HFF-Myc (cell line): Measurements from ENCODE around the gene CORO2A.

Source experiments
- DNase-seq: peaks from one replicate; pipeline ENCODE4 v3.0.0-alpha.2; 2011; ENCODE audit warnings: low read depth; ENCODE audit errors: extremely low read depth
- H3K4me3 ChIP-seq: replicated peaks from 2 replicates; pipeline ENCODE4 v1.5.1; 2011; ENCODE audit warnings: low read depth, mild to moderate bottlenecking, control low read depth, low read length
- CTCF ChIP-seq: IDR thresholded peaks from 2 replicates; pipeline ENCODE4 v1.5.1; 2012; ENCODE audit warnings: mild to moderate bottlenecking, low read depth, low read length, control low read depth; ENCODE audit errors: missing control alignments

CORO2A gene

GRCh38 chr9:98220911-98221310 is 28.5 kb upstream of the CORO2A start:
- H3K4me3 ChIP-seq = no peak overlapping the region
- no peak for DNase-seq
- TF ChIP-seq CTCF = no peak

GRCh38 chr9:98219794-98220370 is 27.4 kb upstream of the CORO2A start:
- H3K4me3 ChIP-seq = no peak overlapping the region
- DNase-seq = no peak
- no peak for TF ChIP-seq CTCF

DNA sequence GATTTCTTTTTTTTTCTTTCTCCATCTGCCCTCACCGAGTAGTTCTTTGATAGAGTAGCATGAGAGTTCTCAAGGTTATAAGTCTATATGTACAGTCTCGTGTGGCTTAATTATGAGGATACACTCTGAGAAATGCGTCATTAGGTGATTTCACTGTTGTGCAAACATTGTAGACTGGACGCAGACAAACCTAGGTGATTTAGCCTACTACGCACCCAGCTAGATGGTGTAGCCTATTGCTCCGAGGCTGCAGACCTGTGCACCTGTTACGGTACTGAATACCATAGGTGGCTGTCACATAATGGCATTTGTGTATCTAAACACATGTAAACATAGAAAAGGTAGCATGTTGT is 26.9 kb upstream of the CORO2A start:
- no peak for TF ChIP-seq CTCF
- DNase-seq = no peak
- H3K4me3 ChIP-seq = no peak overlapping the region

DNA sequence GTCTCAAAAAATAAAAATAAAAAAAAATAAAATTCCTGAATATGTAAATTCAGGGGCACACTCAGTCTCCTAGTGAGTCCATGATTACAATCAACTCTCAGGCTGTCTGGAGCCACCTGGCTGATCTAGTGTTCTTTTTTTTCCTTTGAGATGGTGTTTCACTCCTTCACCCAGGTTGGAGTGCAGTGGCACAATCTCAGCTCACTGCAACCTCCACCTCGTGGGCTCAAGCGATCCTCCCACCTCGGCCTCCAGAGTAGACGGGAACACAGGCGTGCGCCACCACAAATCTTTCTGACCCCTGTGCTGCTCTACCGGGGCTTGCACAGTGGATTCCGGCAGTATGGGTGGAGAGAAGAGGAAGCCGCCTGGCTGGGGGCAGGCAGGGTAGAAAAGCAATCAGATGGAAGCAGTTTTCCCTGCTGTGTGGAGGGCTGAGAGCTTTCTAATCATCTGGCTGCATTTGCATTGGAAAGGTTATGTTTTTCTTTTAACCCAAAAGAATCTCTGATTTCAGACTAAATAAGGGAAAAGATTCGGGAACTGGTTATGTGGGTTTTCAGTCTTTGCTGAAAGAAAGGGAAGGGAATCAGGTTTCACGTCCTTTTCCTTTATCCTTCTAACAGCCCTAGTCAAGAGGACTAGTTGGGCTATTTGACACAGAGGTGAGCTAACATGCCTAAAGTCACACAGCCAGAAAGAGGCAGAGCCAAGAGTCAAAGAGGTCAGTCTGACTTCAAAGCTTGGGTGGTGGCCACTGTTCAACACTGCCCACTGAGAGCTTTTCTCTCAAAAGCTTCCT is 26.3 kb upstream of the CORO2A start:
- H3K4me3 ChIP-seq = no peak overlapping the region
- no peak for TF ChIP-seq CTCF
- no peak for DNase-seq

GRCh38 chr9:98217255-98217654 is 24.8 kb upstream of the CORO2A start:
- no peak overlapping the region for H3K4me3 ChIP-seq
- no peak for DNase-seq
- TF ChIP-seq CTCF = no peak

- no peak for TF ChIP-seq CTCF
- no peak for DNase-seq
Measured at GRCh38 chr9:98216391-98216790, 24.0 kb upstream of the CORO2A start.

More at GRCh38 chr9:98216391-98216790, 24.0 kb upstream of the CORO2A start:
- no peak overlapping the region for H3K4me3 ChIP-seq
